ENCODE measurements around the gene TRIM72. TPM values are rescaled to one million over a fixed set of nuclear protein-coding genes. Genes with fewer than 3 reads are reported as not detected.

TRIM72 gene
- total RNA-seq, 6 experiments from 2014 or later, result 0.05 TPM; not detected in 5

DNA sequence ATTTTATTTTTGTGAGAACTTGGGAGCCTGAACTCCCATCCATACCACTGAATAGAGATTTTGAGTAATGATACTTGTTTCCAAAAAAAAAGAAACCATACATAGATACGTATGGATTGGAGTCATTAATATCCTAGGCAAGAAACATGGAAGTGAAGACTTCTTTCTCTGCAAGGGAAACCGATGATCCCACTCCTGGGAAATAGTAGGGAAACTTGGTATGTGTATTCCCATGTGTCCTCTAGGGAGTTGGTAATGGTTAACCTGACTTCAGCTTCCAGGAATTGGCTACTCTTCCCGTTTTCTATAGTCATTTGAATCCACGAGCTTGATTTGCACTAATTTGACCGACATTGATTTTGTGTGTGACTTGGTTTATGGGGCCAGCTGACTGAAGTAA lies 28.6 kb upstream of the TRIM72 start:
- DNase-seq, result no peak
- H3K27me3 Mint-ChIP-seq (ENCODE audit: insufficient read depth), result peaks cover 21% of the 10 kb centered on the region
- H3K4me3 Mint-ChIP-seq, result peak overlapping the region; percentile 37; the same call in 1 of the 2 replicates
- H3K9me3 Mint-ChIP-seq, result no peaks in the 10 kb centered on the region
- peak overlapping the region; percentile 66 for H3K27ac Mint-ChIP-seq
- H3K4me1 Mint-ChIP-seq (ENCODE audit: low read depth), result peaks cover 64% of the 10 kb centered on the region
- TF ChIP-seq CTCF (IDR thresholded peaks at IDR 0.05), result no peak
- peaks cover 92% of the 10 kb centered on the region for H3K36me3 Mint-ChIP-seq (ENCODE audit: low read depth)

DNA sequence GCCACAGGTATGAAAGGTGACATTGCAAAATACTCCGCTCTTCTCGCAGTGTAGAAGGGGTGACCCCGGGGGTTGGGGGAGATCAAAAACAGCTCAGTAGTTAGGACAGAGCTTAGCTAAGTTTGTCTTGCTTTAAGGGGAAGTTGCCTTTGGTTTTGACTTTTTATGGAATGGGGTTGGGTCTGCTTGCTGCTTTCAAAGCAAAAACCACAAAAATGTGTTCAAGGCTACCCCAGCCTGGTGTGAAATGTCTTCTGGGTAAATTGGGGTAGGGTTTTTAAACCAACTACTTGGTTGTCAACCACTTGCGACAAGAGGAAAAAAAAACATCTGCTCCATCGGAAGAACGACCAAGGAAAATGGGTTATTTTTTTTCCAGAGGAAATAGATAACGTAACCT lies 27.7 kb upstream of the TRIM72 start:
- no peak for DNase-seq
- H3K4me1 Mint-ChIP-seq (ENCODE audit: low read depth), result peaks cover 65% of the 10 kb centered on the region
- H3K27ac Mint-ChIP-seq, result peak overlapping the region; percentile 74
- no peak for TF ChIP-seq CTCF (IDR thresholded peaks at IDR 0.05)
- H3K36me3 Mint-ChIP-seq (ENCODE audit: low read depth), result peaks cover 96% of the 10 kb centered on the region
- H3K9me3 Mint-ChIP-seq, result no peaks in the 10 kb centered on the region
- H3K4me3 Mint-ChIP-seq, result peak overlapping the region; percentile 37
- H3K27me3 Mint-ChIP-seq (ENCODE audit: insufficient read depth), result peaks cover 21% of the 10 kb centered on the region

GRCh38 chr16:31186930-31187807 lies 26.8 kb upstream of the TRIM72 start:
- Mint-ChIP-seq H3K4me1 (ENCODE audit: low read depth) (peaks cover 63% of the 10 kb centered on the region), H3K27me3 (ENCODE audit: insufficient read depth) (peaks cover 25% of the 10 kb centered on the region), H3K4me3 (peak overlapping the region; percentile 1; the same call in 1 of the 2 replicates), H3K36me3 (ENCODE audit: low read depth) (peaks cover 96% of the 10 kb centered on the region), H3K27ac (peak overlapping the region; percentile 19), H3K9me3 (no peaks in the 10 kb centered on the region)
- TF ChIP-seq CTCF (IDR thresholded peaks at IDR 0.05), result no peak
- no peak for DNase-seq

DNA sequence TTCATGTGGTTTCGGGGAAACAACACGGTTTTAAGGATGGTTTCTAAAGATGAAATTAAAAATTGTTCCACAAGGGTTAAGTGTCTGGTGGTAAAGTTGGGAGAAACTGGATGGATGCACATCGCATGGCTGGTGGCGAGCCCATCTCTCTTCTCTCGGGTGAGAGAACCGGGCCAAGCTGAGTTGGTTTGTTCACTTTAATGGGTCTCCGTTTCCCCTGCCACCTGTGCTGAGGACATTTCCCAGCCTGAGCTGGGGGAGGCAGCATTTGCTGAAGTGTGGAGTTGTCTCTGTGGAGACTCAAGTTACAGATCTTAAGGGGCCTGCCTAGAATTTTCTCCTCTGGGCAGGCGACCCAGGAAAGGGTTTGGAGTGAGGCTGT lies 26.1 kb upstream of the TRIM72 start:
- Mint-ChIP-seq H3K27ac (peak overlapping the region; percentile 77), H3K4me3 (no peak overlapping the region), H3K27me3 (ENCODE audit: insufficient read depth) (peaks cover 25% of the 10 kb centered on the region), H3K36me3 (ENCODE audit: low read depth) (peaks cover 92% of the 10 kb centered on the region), H3K4me1 (ENCODE audit: low read depth) (peaks cover 57% of the 10 kb centered on the region), H3K9me3 (no peaks in the 10 kb centered on the region)
- DNase-seq, result no peak
- no peak for TF ChIP-seq CTCF (IDR thresholded peaks at IDR 0.05)

- peaks cover 24% of the 10 kb centered on the region for H3K27me3 Mint-ChIP-seq (ENCODE audit: insufficient read depth)
- peak overlapping the region; percentile 77 for H3K27ac Mint-ChIP-seq
- H3K4me3 Mint-ChIP-seq, result no peak overlapping the region; the same call in 1 of the 2 replicates
- H3K36me3 Mint-ChIP-seq (ENCODE audit: low read depth), result peaks cover 92% of the 10 kb centered on the region
- no peak for DNase-seq
- TF ChIP-seq CTCF (IDR thresholded peaks at IDR 0.05), result no peak
- peaks cover 48% of the 10 kb centered on the region for H3K4me1 Mint-ChIP-seq (ENCODE audit: low read depth)
- H3K9me3 Mint-ChIP-seq, result no peaks in the 10 kb centered on the region
Measured at GRCh38 chr16:31188450-31189411, 25.2 kb upstream of the TRIM72 start.
